ENCODE measurements around the gene DCC.

DNA sequence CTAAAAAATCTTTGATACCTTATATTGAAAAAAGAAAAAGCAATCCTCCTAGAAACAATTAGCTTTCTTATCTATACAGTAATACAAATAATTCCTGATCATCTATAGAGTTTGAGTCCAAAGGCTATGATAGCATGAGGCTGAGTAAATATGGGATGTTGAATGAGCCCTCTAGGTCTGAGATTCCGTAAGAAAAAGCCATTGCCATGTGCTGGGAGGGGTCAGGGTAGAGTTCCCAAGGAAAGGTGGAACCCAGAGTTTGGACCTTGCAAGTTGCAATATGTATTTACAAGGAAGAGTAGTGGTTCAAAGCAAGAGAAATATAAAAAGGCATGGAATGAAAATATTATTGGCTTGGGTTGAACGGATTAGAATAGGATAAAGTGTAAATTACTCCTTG, 178.1 kb downstream of the DCC start:
- TF ChIP-seq, protein P1, sequence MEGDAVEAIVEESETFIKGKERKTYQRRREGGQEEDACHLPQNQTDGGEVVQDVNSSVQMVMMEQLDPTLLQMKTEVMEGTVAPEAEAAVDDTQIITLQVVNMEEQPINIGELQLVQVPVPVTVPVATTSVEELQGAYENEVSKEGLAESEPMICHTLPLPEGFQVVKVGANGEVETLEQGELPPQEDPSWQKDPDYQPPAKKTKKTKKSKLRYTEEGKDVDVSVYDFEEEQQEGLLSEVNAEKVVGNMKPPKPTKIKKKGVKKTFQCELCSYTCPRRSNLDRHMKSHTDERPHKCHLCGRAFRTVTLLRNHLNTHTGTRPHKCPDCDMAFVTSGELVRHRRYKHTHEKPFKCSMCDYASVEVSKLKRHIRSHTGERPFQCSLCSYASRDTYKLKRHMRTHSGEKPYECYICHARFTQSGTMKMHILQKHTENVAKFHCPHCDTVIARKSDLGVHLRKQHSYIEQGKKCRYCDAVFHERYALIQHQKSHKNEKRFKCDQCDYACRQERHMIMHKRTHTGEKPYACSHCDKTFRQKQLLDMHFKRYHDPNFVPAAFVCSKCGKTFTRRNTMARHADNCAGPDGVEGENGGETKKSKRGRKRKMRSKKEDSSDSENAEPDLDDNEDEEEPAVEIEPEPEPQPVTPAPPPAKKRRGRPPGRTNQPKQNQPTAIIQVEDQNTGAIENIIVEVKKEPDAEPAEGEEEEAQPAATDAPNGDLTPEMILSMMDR (IDR thresholded peaks at IDR 0.05) = no peak
- TF ChIP-seq EP300 (IDR thresholded peaks at IDR 0.05) = no peak
- TF ChIP-seq POLR2A (IDR thresholded peaks at IDR 0.05) = no peak

Measured in tibial nerve (tissue), 4 donors.